Astrocyte (in vitro differentiated cells and primary cell): ENCODE data around the gene HCAR3.
"Not testable (repeated sequence)": the region's sequence is repeated elsewhere in the genome, so short reads cannot be mapped to it uniquely, and the experiment has no call there.

Source experiments
- CTCF ChIP-seq: IDR thresholded peaks from 2 replicates; pipeline ENCODE4 v1.5.1; 2011; ENCODE audit warnings: low read depth, mild to moderate bottlenecking, inconsistent platforms, low read length, moderate library complexity; ENCODE audit not compliant: insufficient read depth
- EZH2 ChIP-seq: IDR thresholded peaks from 2 replicates; pipeline ENCODE4 v1.6.1; 2012; ENCODE audit warnings: mild to moderate bottlenecking, low read length, inconsistent platforms; ENCODE audit not compliant: insufficient read depth

DNA sequence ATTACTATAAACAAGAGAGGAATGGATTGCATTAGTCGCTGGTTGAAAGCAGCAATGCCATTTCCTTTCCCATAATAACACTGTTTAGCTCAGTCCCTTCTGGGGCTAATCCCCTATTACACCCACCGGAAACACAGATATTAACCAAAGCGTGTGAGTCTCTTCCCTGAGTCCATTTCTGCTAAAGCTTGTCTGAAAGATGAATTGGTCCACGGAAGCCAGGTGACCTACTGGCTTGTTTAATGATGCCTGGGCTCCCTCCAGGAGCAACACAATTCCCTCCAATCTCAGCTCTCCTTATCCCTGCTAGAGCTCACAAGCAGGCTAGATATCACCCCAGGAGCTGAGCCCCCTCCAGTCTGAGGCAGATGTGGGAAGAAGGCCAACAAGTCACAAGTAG is 15.1 kb downstream of the HCAR3 start:
- TF ChIP-seq CTCF, EZH2: not testable (repeated sequence)
